HCT116 (cell line): ENCODE data around the gene GPX1.

ENCODE experiments used
- TF ChIP-seq, protein P1 (sequence below): IDR thresholded peaks from 2 replicates; pipeline ENCODE4 v1.6.1; 2012
- TF ChIP-seq, protein P2 (sequence below), 3 experiments: fragments of 200-600 bp in 1 of 3; sonication (generic) in 1 of 3; IDR thresholded peaks in 2 of 3; conservative IDR thresholded peaks in 1 of 3; 2 replicates each; pipeline ENCODE4 v1.5.1; 2012 to 2017; ENCODE audit warnings: low read depth in 2 of 3, low read length in 2 of 3, antibody characterized with exemption in 1 of 3, borderline replicate concordance in 1 of 3, control low read depth in 1 of 3, mild to moderate bottlenecking in 1 of 3, mixed read lengths in 1 of 3, mixed run types in 1 of 3, moderate library complexity in 1 of 3; ENCODE audit not compliant: insufficient read depth in 1 of 3
- TF ChIP-seq, protein P3 (sequence below): IDR thresholded peaks from 2 replicates; pipeline ENCODE4 v1.6.1; 2011; ENCODE audit warnings: mild to moderate bottlenecking, low read length, moderate library complexity; ENCODE audit not compliant: insufficient replicate concordance; ENCODE audit errors: extremely low read depth
- TF ChIP-seq, protein P4 (sequence below): IDR thresholded peaks from 2 replicates; pipeline ENCODE4 v1.6.1; 2012; ENCODE audit warnings: low read depth

DNA sequence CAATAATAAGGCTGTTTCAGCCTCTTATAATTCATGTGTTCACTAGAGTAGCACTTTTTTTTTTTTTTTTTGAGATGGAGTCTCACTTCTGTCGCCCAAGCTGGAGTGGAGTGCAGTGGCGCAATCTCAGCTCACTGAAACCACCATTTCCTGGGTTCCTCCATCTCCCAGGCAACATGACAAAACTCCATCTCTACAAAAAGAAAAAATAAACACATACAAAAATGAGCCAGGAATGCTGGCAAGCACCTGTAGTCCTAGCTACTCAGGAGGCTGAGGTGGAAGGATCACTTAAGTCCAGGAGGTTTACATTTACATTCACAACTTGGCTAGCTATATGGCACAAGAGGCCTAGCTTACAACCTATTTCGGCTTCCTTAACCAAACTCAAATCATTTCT lies 25.1 kb downstream of the GPX1 start:
- TF ChIP-seq, protein P1, sequence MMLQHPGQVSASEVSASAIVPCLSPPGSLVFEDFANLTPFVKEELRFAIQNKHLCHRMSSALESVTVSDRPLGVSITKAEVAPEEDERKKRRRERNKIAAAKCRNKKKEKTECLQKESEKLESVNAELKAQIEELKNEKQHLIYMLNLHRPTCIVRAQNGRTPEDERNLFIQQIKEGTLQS, result no peak
- TF ChIP-seq, protein P2, sequence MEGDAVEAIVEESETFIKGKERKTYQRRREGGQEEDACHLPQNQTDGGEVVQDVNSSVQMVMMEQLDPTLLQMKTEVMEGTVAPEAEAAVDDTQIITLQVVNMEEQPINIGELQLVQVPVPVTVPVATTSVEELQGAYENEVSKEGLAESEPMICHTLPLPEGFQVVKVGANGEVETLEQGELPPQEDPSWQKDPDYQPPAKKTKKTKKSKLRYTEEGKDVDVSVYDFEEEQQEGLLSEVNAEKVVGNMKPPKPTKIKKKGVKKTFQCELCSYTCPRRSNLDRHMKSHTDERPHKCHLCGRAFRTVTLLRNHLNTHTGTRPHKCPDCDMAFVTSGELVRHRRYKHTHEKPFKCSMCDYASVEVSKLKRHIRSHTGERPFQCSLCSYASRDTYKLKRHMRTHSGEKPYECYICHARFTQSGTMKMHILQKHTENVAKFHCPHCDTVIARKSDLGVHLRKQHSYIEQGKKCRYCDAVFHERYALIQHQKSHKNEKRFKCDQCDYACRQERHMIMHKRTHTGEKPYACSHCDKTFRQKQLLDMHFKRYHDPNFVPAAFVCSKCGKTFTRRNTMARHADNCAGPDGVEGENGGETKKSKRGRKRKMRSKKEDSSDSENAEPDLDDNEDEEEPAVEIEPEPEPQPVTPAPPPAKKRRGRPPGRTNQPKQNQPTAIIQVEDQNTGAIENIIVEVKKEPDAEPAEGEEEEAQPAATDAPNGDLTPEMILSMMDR (IDR thresholded peaks at IDR 0.05 in 2 of 3, conservative IDR thresholded peaks at IDR 0.05 in 1 of 3; ENCODE audit: borderline replicate concordance in 1 of 3, insufficient read depth in 1 of 3, low read depth in 2 of 3, low read length in 2 of 3), result no peak
- TF ChIP-seq, protein P3, sequence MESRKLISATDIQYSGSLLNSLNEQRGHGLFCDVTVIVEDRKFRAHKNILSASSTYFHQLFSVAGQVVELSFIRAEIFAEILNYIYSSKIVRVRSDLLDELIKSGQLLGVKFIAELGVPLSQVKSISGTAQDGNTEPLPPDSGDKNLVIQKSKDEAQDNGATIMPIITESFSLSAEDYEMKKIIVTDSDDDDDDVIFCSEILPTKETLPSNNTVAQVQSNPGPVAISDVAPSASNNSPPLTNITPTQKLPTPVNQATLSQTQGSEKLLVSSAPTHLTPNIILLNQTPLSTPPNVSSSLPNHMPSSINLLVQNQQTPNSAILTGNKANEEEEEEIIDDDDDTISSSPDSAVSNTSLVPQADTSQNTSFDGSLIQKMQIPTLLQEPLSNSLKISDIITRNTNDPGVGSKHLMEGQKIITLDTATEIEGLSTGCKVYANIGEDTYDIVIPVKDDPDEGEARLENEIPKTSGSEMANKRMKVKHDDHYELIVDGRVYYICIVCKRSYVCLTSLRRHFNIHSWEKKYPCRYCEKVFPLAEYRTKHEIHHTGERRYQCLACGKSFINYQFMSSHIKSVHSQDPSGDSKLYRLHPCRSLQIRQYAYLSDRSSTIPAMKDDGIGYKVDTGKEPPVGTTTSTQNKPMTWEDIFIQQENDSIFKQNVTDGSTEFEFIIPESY, result no peak
- TF ChIP-seq, protein P4, sequence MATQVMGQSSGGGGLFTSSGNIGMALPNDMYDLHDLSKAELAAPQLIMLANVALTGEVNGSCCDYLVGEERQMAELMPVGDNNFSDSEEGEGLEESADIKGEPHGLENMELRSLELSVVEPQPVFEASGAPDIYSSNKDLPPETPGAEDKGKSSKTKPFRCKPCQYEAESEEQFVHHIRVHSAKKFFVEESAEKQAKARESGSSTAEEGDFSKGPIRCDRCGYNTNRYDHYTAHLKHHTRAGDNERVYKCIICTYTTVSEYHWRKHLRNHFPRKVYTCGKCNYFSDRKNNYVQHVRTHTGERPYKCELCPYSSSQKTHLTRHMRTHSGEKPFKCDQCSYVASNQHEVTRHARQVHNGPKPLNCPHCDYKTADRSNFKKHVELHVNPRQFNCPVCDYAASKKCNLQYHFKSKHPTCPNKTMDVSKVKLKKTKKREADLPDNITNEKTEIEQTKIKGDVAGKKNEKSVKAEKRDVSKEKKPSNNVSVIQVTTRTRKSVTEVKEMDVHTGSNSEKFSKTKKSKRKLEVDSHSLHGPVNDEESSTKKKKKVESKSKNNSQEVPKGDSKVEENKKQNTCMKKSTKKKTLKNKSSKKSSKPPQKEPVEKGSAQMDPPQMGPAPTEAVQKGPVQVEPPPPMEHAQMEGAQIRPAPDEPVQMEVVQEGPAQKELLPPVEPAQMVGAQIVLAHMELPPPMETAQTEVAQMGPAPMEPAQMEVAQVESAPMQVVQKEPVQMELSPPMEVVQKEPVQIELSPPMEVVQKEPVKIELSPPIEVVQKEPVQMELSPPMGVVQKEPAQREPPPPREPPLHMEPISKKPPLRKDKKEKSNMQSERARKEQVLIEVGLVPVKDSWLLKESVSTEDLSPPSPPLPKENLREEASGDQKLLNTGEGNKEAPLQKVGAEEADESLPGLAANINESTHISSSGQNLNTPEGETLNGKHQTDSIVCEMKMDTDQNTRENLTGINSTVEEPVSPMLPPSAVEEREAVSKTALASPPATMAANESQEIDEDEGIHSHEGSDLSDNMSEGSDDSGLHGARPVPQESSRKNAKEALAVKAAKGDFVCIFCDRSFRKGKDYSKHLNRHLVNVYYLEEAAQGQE, result no peak
